GM23338 (cell line): Measurements from ENCODE around the gene PAX4. TPM values are rescaled to one million over a fixed set of nuclear protein-coding genes. Genes with fewer than 3 reads are reported as not detected.
"Not testable (repeated sequence)": the region's sequence is repeated elsewhere in the genome, so short reads cannot be mapped to it uniquely, and the experiment has no call there.

Experiments
- ATAC-seq: fragments of 200-7000 bp; cut with Tn5 transposase; 3 replicates; pipeline ENCODE4 v1.9.1; 2020
- DNase-seq: peaks from one replicate; pipeline ENCODE4 v3.0.0-alpha.2; 2015; ENCODE audit warnings: low spot score
- H2AFZ ChIP-seq: fragments of 200-600 bp; sonication (generic); 2 replicates; pipeline ENCODE4 v1.8.0; 2016; ENCODE audit warnings: antibody characterized with exemption, mild to moderate bottlenecking, moderate library complexity
- H3F3A ChIP-seq: fragments of 200-600 bp; sonication (generic); replicated peaks from 2 replicates; pipeline ENCODE4 v1.8.0; 2017; ENCODE audit warnings: antibody characterized with exemption, mixed run types, low read depth
- H3K27ac ChIP-seq: fragments of 200-600 bp; sonication (generic); 2 replicates; pipeline ENCODE4 v1.6.1; 2016; ENCODE audit warnings: low read depth
- H3K27me3 ChIP-seq: fragments of 200-600 bp; sonication (generic); 2 replicates; pipeline ENCODE4 v1.8.0; 2016; ENCODE audit warnings: mild to moderate bottlenecking, mixed run types, moderate library complexity; ENCODE audit not compliant: insufficient read depth
- H3K36me3 ChIP-seq: fragments of 200-600 bp; sonication (generic); 2 replicates; pipeline ENCODE4 v1.8.0; 2016; ENCODE audit warnings: mild to moderate bottlenecking; ENCODE audit not compliant: insufficient read depth
- H3K4me1 ChIP-seq: fragments of 200-600 bp; sonication (generic); 2 replicates; pipeline ENCODE4 v1.8.0; 2016; ENCODE audit warnings: mild to moderate bottlenecking, moderate library complexity; ENCODE audit not compliant: insufficient read depth
- H3K4me2 ChIP-seq: fragments of 200-600 bp; sonication (generic); 2 replicates; pipeline ENCODE4 v1.7.1; 2017; ENCODE audit warnings: mixed run types
- H3K4me3 ChIP-seq: fragments of 200-600 bp; sonication (generic); 2 replicates; pipeline ENCODE4 v1.6.1; 2016; ENCODE audit warnings: mixed run types
- H3K79me2 ChIP-seq: fragments of 200-600 bp; sonication (generic); replicated peaks from 2 replicates; pipeline ENCODE4 v1.8.0; 2017; ENCODE audit warnings: mild to moderate bottlenecking; ENCODE audit not compliant: insufficient read depth
- H3K9me2 ChIP-seq: fragments of 200-600 bp; sonication (generic); 2 replicates; pipeline ENCODE4 v1.8.0; 2017; ENCODE audit not compliant: insufficient read depth
- H4K20me1 ChIP-seq: fragments of 200-600 bp; sonication (generic); replicated peaks from 2 replicates; pipeline ENCODE4 v1.8.0; 2017; ENCODE audit warnings: mild to moderate bottlenecking; ENCODE audit not compliant: insufficient read depth
- H3K27ac Mint-ChIP-seq: 2 replicates; pipeline ENCODE4 v1.8.0; 2020; ENCODE audit warnings: inconsistent platforms, mild to moderate bottlenecking, moderate library complexity, mixed read lengths
- H3K27me3 Mint-ChIP-seq: 3 replicates; pipeline ENCODE4 v1.8.0; 2022; ENCODE audit warnings: low read depth, mild to moderate bottlenecking, moderate library complexity, mixed read lengths, inconsistent platforms; ENCODE audit not compliant: insufficient read depth, poor library complexity
- H3K36me3 Mint-ChIP-seq: 3 replicates; pipeline ENCODE4 v1.8.0; 2021; ENCODE audit warnings: low read depth, mild to moderate bottlenecking, inconsistent platforms, moderate library complexity, mixed read lengths
- H3K4me1 Mint-ChIP-seq: 3 replicates; pipeline ENCODE4 v1.8.0; 2020; ENCODE audit warnings: mild to moderate bottlenecking, inconsistent platforms, mixed read lengths
- H3K4me3 Mint-ChIP-seq: 3 replicates; pipeline ENCODE4 v1.8.0; 2021; ENCODE audit warnings: moderate library complexity, mild to moderate bottlenecking, inconsistent platforms, mixed read lengths
- H3K9me3 Mint-ChIP-seq: 3 replicates; pipeline ENCODE4 v1.8.0; 2020; ENCODE audit warnings: moderate library complexity, mild to moderate bottlenecking, inconsistent platforms, mixed read lengths
- CREB1 ChIP-seq: fragments of 250-450 bp; sonication (Bioruptor Pico); IDR thresholded peaks from 2 replicates; pipeline ENCODE4 v1.5.0; 2020; ENCODE audit warnings: low read depth, mild to moderate bottlenecking, moderate library complexity
- EZH2phosphoT487 ChIP-seq: fragments of 200-600 bp; sonication (generic); IDR thresholded peaks from one replicate; pipeline ENCODE4 v1.8.1; 2018; ENCODE audit warnings: antibody characterized with exemption; ENCODE audit not compliant: unreplicated experiment
- JUNB ChIP-seq: IDR thresholded peaks from one replicate; pipeline ENCODE4 v1.6.1; 2016; ENCODE audit warnings: antibody characterized with exemption; ENCODE audit not compliant: unreplicated experiment
- NANOG ChIP-seq: IDR thresholded peaks from 2 replicates; pipeline ENCODE4 v1.6.1; 2016; ENCODE audit warnings: antibody characterized with exemption, borderline replicate concordance
- STAT1 ChIP-seq: IDR thresholded peaks from one replicate; pipeline ENCODE4 v1.6.1; 2016; ENCODE audit warnings: antibody characterized with exemption; ENCODE audit not compliant: unreplicated experiment
- ZNF114 ChIP-seq: fragments of 250-450 bp; sonication (Bioruptor Pico); IDR thresholded peaks from 2 replicates; pipeline ENCODE4 v1.5.0; 2020; ENCODE audit warnings: mild to moderate bottlenecking, moderate library complexity
- polyA plus RNA-seq: library from polyadenylated mRNA; unstranded; fragments of >200 nt; fragmentation: Nextera tagmentation; extraction: Ambion mirVana; gene quantifications from 2 replicates; pipeline ENCODE4 v1.2.1, GENCODE V29; 2016
- total RNA-seq: library from RNA; depleted of rRNA; stranded (reverse); fragments of >200 nt; shearing (Covaris generic); gene quantifications from 2 replicates; pipeline ENCODE4 v1.2.3, GENCODE V29; 2014
- TF ChIP-seq, protein P1 (sequence below), 2 experiments: fragments of 200-600 bp in 1 of 2; sonication (generic) in 1 of 2; conservative IDR thresholded peaks; 2 replicates each; pipeline versions ENCODE4 v1.5.1 to v1.6.1; 2016 to 2017; ENCODE audit warnings: antibody characterized with exemption in 2 of 2, low read depth in 2 of 2, mild to moderate bottlenecking in 2 of 2, moderate library complexity in 1 of 2
- TF ChIP-seq, protein P2 (sequence below): IDR thresholded peaks from one replicate; pipeline ENCODE4 v1.6.1; 2018; ENCODE audit warnings: antibody characterized with exemption; ENCODE audit not compliant: unreplicated experiment
- TF ChIP-seq, protein P3 (sequence below): fragments of 250-450 bp; sonication (Bioruptor Pico); IDR thresholded peaks from 2 replicates; pipeline ENCODE4 v1.5.0; 2020; ENCODE audit warnings: mild to moderate bottlenecking, moderate library complexity
- TF ChIP-seq, protein P4 (sequence below): IDR thresholded peaks from 2 replicates; pipeline ENCODE4 v1.6.1; 2016; ENCODE audit warnings: antibody characterized with exemption

Gene PAX4
- total and polyA plus RNA-seq, 2 experiments from 2014 or later, result not detected

DNA sequence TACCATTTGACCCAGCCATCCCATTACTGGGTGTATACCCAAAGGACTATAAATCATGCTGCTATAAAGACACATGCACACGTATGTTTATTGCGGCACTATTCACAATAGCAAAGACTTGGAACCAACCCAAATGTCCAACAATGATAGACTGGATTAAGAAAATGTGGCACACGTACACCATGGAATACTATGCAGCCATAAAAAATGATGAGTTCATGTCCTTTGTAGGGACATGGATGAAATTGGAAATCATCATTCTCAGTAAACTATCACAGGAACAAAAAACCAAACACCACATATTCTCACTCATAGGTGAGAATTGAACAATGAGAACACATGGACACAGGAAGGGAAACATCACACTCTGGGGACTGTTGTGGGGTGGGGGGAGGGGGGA lies 49.9 kb downstream of the PAX4 start:
- ATAC-seq, H3K4me3 Mint-ChIP-seq, H3K4me3 ChIP-seq: not testable (repeated sequence)

DNA sequence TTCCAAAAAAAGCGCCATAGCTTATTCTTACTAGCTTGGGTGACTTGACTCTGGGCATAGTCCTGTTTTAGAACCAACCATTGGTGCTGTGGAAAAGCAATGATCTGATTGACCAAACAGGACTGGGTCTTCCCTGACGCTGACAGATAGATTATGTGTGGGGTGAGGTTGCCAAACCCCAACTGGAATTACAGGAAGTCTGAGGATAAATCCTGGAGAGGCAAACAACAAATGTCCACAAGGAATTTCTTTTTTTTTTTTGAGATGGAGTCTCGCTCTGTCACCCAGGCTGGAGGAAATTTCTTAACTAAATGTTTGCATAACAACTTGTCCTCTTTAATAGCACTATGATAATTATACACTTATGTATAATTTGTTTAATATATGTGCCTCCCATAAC lies 51.7 kb downstream of the PAX4 start:
- H4K20me1 ChIP-seq, result no peaks in the 10 kb centered on the region; the same call in 1 of the 2 replicates
- H3K4me3 ChIP-seq, result no peak overlapping the region
- H3F3A ChIP-seq, result no peaks in the 10 kb centered on the region
- Mint-ChIP-seq H3K4me3 (no peak overlapping the region), H3K9me3 (peaks cover 5% of the 10 kb centered on the region), H3K36me3 (no peaks in the 10 kb centered on the region; the same call in 2 of the 3 replicates), H3K27me3 (no peaks in the 10 kb centered on the region), H3K27ac (no peak overlapping the region), H3K4me1 (no peaks in the 10 kb centered on the region)
- no peaks in the 10 kb centered on the region for H3K79me2 ChIP-seq
- ATAC-seq (no peak), DNase-seq (no peak)
- H2AFZ ChIP-seq, result no peak overlapping the region
- H3K27me3 ChIP-seq, result no peaks in the 10 kb centered on the region
- 0 out of 2 replicates have a peak, but pooled peaks cover 4% of the 10 kb centered on the region for H3K9me2 ChIP-seq
- H3K27ac ChIP-seq, result no peak overlapping the region
- H3K4me1 ChIP-seq, result no peaks in the 10 kb centered on the region
- H3K4me2 ChIP-seq, result no peak overlapping the region
- H3K36me3 ChIP-seq, result no peaks in the 10 kb centered on the region
- TF ChIP-seq, protein P1, sequence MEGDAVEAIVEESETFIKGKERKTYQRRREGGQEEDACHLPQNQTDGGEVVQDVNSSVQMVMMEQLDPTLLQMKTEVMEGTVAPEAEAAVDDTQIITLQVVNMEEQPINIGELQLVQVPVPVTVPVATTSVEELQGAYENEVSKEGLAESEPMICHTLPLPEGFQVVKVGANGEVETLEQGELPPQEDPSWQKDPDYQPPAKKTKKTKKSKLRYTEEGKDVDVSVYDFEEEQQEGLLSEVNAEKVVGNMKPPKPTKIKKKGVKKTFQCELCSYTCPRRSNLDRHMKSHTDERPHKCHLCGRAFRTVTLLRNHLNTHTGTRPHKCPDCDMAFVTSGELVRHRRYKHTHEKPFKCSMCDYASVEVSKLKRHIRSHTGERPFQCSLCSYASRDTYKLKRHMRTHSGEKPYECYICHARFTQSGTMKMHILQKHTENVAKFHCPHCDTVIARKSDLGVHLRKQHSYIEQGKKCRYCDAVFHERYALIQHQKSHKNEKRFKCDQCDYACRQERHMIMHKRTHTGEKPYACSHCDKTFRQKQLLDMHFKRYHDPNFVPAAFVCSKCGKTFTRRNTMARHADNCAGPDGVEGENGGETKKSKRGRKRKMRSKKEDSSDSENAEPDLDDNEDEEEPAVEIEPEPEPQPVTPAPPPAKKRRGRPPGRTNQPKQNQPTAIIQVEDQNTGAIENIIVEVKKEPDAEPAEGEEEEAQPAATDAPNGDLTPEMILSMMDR (conservative IDR thresholded peaks at IDR 0.05; ENCODE audit: low read depth in 2 of 2), result no peak
- TF ChIP-seq, protein P2, sequence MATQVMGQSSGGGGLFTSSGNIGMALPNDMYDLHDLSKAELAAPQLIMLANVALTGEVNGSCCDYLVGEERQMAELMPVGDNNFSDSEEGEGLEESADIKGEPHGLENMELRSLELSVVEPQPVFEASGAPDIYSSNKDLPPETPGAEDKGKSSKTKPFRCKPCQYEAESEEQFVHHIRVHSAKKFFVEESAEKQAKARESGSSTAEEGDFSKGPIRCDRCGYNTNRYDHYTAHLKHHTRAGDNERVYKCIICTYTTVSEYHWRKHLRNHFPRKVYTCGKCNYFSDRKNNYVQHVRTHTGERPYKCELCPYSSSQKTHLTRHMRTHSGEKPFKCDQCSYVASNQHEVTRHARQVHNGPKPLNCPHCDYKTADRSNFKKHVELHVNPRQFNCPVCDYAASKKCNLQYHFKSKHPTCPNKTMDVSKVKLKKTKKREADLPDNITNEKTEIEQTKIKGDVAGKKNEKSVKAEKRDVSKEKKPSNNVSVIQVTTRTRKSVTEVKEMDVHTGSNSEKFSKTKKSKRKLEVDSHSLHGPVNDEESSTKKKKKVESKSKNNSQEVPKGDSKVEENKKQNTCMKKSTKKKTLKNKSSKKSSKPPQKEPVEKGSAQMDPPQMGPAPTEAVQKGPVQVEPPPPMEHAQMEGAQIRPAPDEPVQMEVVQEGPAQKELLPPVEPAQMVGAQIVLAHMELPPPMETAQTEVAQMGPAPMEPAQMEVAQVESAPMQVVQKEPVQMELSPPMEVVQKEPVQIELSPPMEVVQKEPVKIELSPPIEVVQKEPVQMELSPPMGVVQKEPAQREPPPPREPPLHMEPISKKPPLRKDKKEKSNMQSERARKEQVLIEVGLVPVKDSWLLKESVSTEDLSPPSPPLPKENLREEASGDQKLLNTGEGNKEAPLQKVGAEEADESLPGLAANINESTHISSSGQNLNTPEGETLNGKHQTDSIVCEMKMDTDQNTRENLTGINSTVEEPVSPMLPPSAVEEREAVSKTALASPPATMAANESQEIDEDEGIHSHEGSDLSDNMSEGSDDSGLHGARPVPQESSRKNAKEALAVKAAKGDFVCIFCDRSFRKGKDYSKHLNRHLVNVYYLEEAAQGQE, result no peak
- no peak for TF ChIP-seq STAT1
- TF ChIP-seq ZNF114 (CRISPR knock-in tag), result no peak
- TF ChIP-seq, protein P3, sequence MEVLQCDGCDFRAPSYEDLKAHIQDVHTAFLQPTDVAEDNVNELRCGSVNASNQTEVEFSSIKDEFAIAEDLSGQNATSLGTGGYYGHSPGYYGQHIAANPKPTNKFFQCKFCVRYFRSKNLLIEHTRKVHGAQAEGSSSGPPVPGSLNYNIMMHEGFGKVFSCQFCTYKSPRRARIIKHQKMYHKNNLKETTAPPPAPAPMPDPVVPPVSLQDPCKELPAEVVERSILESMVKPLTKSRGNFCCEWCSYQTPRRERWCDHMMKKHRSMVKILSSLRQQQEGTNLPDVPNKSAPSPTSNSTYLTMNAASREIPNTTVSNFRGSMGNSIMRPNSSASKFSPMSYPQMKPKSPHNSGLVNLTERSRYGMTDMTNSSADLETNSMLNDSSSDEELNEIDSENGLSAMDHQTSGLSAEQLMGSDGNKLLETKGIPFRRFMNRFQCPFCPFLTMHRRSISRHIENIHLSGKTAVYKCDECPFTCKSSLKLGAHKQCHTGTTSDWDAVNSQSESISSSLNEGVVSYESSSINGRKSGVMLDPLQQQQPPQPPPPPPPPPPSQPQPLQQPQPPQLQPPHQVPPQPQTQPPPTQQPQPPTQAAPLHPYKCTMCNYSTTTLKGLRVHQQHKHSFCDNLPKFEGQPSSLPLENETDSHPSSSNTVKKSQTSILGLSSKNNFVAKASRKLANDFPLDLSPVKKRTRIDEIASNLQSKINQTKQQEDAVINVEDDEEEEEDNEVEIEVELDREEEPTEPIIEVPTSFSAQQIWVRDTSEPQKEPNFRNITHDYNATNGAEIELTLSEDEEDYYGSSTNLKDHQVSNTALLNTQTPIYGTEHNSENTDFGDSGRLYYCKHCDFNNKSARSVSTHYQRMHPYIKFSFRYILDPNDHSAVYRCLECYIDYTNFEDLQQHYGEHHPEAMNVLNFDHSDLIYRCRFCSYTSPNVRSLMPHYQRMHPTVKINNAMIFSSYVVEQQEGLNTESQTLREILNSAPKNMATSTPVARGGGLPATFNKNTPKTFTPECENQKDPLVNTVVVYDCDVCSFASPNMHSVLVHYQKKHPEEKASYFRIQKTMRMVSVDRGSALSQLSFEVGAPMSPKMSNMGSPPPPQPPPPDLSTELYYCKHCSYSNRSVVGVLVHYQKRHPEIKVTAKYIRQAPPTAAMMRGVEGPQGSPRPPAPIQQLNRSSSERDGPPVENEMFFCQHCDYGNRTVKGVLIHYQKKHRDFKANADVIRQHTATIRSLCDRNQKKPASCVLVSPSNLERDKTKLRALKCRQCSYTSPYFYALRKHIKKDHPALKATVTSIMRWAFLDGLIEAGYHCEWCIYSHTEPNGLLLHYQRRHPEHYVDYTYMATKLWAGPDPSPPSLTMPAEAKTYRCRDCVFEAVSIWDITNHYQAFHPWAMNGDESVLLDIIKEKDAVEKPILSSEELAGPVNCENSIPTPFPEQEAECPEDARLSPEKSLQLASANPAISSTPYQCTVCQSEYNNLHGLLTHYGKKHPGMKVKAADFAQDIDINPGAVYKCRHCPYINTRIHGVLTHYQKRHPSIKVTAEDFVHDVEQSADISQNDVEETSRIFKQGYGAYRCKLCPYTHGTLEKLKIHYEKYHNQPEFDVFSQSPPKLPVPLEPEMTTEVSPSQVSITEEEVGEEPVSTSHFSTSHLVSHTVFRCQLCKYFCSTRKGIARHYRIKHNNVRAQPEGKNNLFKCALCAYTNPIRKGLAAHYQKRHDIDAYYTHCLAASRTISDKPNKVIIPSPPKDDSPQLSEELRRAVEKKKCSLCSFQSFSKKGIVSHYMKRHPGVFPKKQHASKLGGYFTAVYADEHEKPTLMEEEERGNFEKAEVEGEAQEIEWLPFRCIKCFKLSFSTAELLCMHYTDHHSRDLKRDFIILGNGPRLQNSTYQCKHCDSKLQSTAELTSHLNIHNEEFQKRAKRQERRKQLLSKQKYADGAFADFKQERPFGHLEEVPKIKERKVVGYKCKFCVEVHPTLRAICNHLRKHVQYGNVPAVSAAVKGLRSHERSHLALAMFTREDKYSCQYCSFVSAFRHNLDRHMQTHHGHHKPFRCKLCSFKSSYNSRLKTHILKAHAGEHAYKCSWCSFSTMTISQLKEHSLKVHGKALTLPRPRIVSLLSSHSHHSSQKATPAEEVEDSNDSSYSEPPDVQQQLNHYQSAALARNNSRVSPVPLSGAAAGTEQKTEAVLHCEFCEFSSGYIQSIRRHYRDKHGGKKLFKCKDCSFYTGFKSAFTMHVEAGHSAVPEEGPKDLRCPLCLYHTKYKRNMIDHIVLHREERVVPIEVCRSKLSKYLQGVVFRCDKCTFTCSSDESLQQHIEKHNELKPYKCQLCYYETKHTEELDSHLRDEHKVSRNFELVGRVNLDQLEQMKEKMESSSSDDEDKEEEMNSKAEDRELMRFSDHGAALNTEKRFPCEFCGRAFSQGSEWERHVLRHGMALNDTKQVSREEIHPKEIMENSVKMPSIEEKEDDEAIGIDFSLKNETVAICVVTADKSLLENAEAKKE (CRISPR knock-in tag), result no peak
- TF ChIP-seq NANOG, result no peak
- no peak for TF ChIP-seq EZH2phosphoT487
- TF ChIP-seq, protein P4, sequence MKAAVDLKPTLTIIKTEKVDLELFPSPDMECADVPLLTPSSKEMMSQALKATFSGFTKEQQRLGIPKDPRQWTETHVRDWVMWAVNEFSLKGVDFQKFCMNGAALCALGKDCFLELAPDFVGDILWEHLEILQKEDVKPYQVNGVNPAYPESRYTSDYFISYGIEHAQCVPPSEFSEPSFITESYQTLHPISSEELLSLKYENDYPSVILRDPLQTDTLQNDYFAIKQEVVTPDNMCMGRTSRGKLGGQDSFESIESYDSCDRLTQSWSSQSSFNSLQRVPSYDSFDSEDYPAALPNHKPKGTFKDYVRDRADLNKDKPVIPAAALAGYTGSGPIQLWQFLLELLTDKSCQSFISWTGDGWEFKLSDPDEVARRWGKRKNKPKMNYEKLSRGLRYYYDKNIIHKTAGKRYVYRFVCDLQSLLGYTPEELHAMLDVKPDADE, result no peak
- TF ChIP-seq JUNB, result no peak
- TF ChIP-seq CREB1 (CRISPR knock-in tag), result no peak

More for the DNA sequence above, 49.9 kb downstream of the PAX4 start:
- H3K36me3 Mint-ChIP-seq, H3K36me3 ChIP-seq, H2AFZ ChIP-seq, DNase-seq, H3K9me3 Mint-ChIP-seq, H3K4me1 ChIP-seq, H3K27me3 Mint-ChIP-seq, H3K79me2 ChIP-seq, H3F3A ChIP-seq, H3K4me1 Mint-ChIP-seq, H3K27me3 ChIP-seq, H3K27ac Mint-ChIP-seq, H3K27ac ChIP-seq, H4K20me1 ChIP-seq, H3K9me2 ChIP-seq, H3K4me2 ChIP-seq: not testable (repeated sequence)
